Measurements from ENCODE around the gene HSPA14.

DNA sequence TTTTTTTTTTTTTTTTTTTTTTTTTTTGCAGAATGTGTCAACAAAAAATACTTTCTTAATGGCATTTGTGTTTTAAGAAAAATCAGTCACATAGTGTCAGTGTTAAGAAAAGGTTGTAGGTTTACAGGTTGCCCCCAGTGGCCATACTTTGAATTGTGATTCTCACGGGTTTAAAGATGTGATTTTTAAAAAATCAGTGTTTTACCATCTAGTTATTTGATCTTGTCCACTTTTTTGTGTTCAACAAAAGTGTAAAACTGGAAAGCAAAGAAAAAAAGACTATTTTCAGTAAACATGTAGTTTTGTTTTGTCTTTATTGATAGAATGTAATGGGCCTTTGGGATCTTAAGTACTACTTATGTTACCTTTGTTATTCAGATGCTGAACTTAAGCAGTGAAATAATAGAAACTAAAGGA, 66.2 kb downstream of the HSPA14 start:
- no peak for TF ChIP-seq GATA2 (IDR thresholded peaks at IDR 0.05; ENCODE audit: low read depth, low read length)
- no peak for TF ChIP-seq GATA3 (IDR thresholded peaks at IDR 0.05; ENCODE audit: low read depth, low read length)
